OCI-LY7 (cell line): ENCODE measurements around the gene DCTPP1. TPM values are rescaled to one million over a fixed set of nuclear protein-coding genes. Genes with fewer than 3 reads are reported as not detected.

Source experiments
- BruUV-seq: library from RNA; stranded (reverse); fragments of 400-500 nt; replicated peaks from 2 replicates; lab custom pipeline; 2021; lab: Mats Ljungman, UMichigan
- CTCF ChIA-PET: fragments of 300-600 bp; sonication (Branson Sonifier 250); formaldehyde crosslinking; loops from one replicate; lab custom pipeline; 2022; ENCODE audit warnings: antibody characterized with exemption; ENCODE audit not compliant: unreplicated experiment; lab: Charles Lee
- POLR2A ChIA-PET: fragments of 300-600 bp; sonication (Branson Sonifier 250); formaldehyde crosslinking; loops from one replicate; lab custom pipeline; 2022; ENCODE audit warnings: antibody characterized with exemption; lab: Charles Lee
- DNase-seq: peaks from one replicate; pipeline ENCODE4 v3.0.0-alpha.2; 2015; ENCODE audit warnings: low spot score
- H2AFZ ChIP-seq: fragments of 200-600 bp; sonication (generic), shearing (Covaris generic); 2 replicates; pipeline ENCODE4 v1.6.1; 2014; ENCODE audit warnings: mild to moderate bottlenecking, antibody characterized with exemption, low read length, moderate library complexity
- H3K27ac ChIP-seq: fragments of 200-600 bp; sonication (generic); 2 replicates; pipeline ENCODE4 v1.5.1; 2014; ENCODE audit warnings: mixed run types, low read depth, mild to moderate bottlenecking, moderate library complexity, low read length, inconsistent platforms; ENCODE audit not compliant: poor library complexity, severe bottlenecking
- H3K36me3 ChIP-seq: fragments of 200-600 bp; sonication (generic); 2 replicates; pipeline ENCODE4 v1.6.1; 2014; ENCODE audit warnings: mild to moderate bottlenecking, antibody characterized with exemption, low read length, moderate library complexity, mixed read lengths; ENCODE audit not compliant: insufficient read depth
- H3K4me1 ChIP-seq: fragments of 200-600 bp; sonication (generic); 2 replicates; pipeline ENCODE4 v1.5.1; 2014; ENCODE audit warnings: mild to moderate bottlenecking, low read length; ENCODE audit not compliant: insufficient read depth, poor library complexity, severe bottlenecking
- H3K4me2 ChIP-seq: fragments of 200-600 bp; sonication (generic); 2 replicates; pipeline ENCODE4 v1.6.1; 2014; ENCODE audit warnings: mild to moderate bottlenecking, low read length
- H3K4me3 ChIP-seq: fragments of 200-600 bp; sonication (generic); 2 replicates; pipeline ENCODE4 v1.5.1; 2014; ENCODE audit warnings: mild to moderate bottlenecking, low read depth, low read length; ENCODE audit not compliant: poor library complexity, severe bottlenecking
- H3K79me2 ChIP-seq: fragments of 200-600 bp; sonication (generic); 2 replicates; pipeline ENCODE4 v1.6.1; 2016; ENCODE audit warnings: low read depth, mild to moderate bottlenecking, low read length, moderate library complexity, mixed read lengths; ENCODE audit not compliant: insufficient read depth
- H3K9me2 ChIP-seq: fragments of 200-600 bp; sonication (generic); 2 replicates; pipeline ENCODE4 v1.6.1; 2016; ENCODE audit warnings: mild to moderate bottlenecking, low read length, mixed read lengths; ENCODE audit not compliant: insufficient read depth
- H3K9me3 ChIP-seq: fragments of 200-600 bp; sonication (generic); 2 replicates; pipeline ENCODE4 v1.6.1; 2014; ENCODE audit warnings: mild to moderate bottlenecking, mixed run types, low read length, mixed read lengths
- H4K20me1 ChIP-seq: fragments of 200-600 bp; sonication (generic); 2 replicates; pipeline ENCODE4 v1.6.1; 2014; ENCODE audit warnings: mild to moderate bottlenecking, antibody characterized with exemption, low read length, moderate library complexity, mixed read lengths; ENCODE audit not compliant: insufficient read depth
- CTCF ChIP-seq: fragments of 200-600 bp; sonication (generic); conservative IDR thresholded peaks from 2 replicates; pipeline ENCODE4 v1.5.1; 2014; ENCODE audit warnings: mild to moderate bottlenecking, antibody characterized with exemption, low read length, moderate library complexity, mixed read lengths
- EZH2phosphoT487 ChIP-seq: fragments of 200-600 bp; sonication (generic); IDR thresholded peaks from 2 replicates; pipeline ENCODE4 v1.6.1; 2018; ENCODE audit warnings: low read depth, borderline replicate concordance, mild to moderate bottlenecking, mixed run types, antibody characterized with exemption, low read length, moderate library complexity, mixed read lengths
- intact Hi-C: fragments of 100-400 bp; cut with micrococcal nuclease; formaldehyde crosslinking; loops from one replicate; pipeline ENCODE4 v1.10.0; 2022; ENCODE audit not compliant: unreplicated experiment
- total RNA-seq, 2 experiments: library from RNA; depleted of rRNA in 1 of 2; stranded (reverse); fragments of >200 nt in 1 of 2; shearing (Covaris generic) in 1 of 2; gene quantifications; 2 replicates each; pipeline ENCODE4 v1.2.3, GENCODE V29; 2014 to 2022

DCTPP1 gene
- total RNA-seq, 2 experiments from 2014 or later: 90.2 to 93.8 TPM

GRCh38 chr16:30447512-30448226 is 17.8 kb upstream of the DCTPP1 start:
- Histone ChIP-seq H3K9me2 (no peaks in the 10 kb centered on the region), H3K9me3 (no peaks in the 10 kb centered on the region), H3K79me2 (peaks cover 27% of the 10 kb centered on the region), H3K4me1 (peaks cover 55% of the 10 kb centered on the region), H2AFZ (no peak overlapping the region), H4K20me1 (peaks cover 22% of the 10 kb centered on the region), H3K27ac (no peak overlapping the region), H3K4me2 (no peak overlapping the region), H3K36me3 (peaks cover 29% of the 10 kb centered on the region), H3K4me3 (no peak overlapping the region)
- intact Hi-C loops: no loop called here
- CTCF ChIA-PET: no interaction called here
- BruUV-seq: no TSS peak
- DNase-seq: no peak
- POLR2A ChIA-PET: interaction anchor here (0.5 to 1.6 kb wide), 10 partner anchors 9 to 88 kb away, joined by 3 to 8 read pairs (median 4); partner anchors contain the start of gene ITGAL
- TF ChIP-seq CTCF (no peak), EZH2phosphoT487 (no peak)

GRCh38 chr16:30446203-30446595 is 16.4 kb upstream of the DCTPP1 start:
- CTCF ChIA-PET: no interaction called here

More at GRCh38 chr16:30446203-30446595, 16.4 kb upstream of the DCTPP1 start:
- H3K27ac ChIP-seq: peak overlapping the region; percentile 84
- no peak for DNase-seq
- peaks cover 33% of the 10 kb centered on the region for H3K36me3 ChIP-seq
- peak overlapping the region; percentile 84 for H3K4me2 ChIP-seq
- no peaks in the 10 kb centered on the region for H3K9me3 ChIP-seq
- H3K9me2 ChIP-seq: no peaks in the 10 kb centered on the region
- intact Hi-C loops: no loop called here
- H4K20me1 ChIP-seq: peaks cover 22% of the 10 kb centered on the region
- no TSS peak for BruUV-seq
- TF ChIP-seq CTCF (no peak), EZH2phosphoT487 (no peak)
- peaks cover 30% of the 10 kb centered on the region for H3K79me2 ChIP-seq
- H2AFZ ChIP-seq: peak overlapping the region; percentile 85
- POLR2A ChIA-PET: interaction anchor here (0.6 to 1.6 kb wide), 2 partner anchors 11 to 50 kb away, joined by 3 to 8 read pairs; no protein-coding TSS in a partner anchor
- H3K4me3 ChIP-seq: peak overlapping the region; percentile 86
- peaks cover 42% of the 10 kb centered on the region for H3K4me1 ChIP-seq
